ENCODE data around the gene CDK14.

GRCh38 chr7:90955641-90956207 is 359.6 kb downstream of the CDK14 start:
- no peak for TF ChIP-seq SIN3A (IDR thresholded peaks at IDR 0.05; ENCODE audit: borderline replicate concordance, insufficient read depth, low read length)
- TF ChIP-seq REST (IDR thresholded peaks at IDR 0.05; ENCODE audit: insufficient read depth in 1 of 2, low read depth in 2 of 2, low read length in 2 of 2) = no peak
- TF ChIP-seq TAF1 (IDR thresholded peaks at IDR 0.05; ENCODE audit: borderline replicate concordance, insufficient read depth, low read length) = no peak

Measured in PFSK-1 (cell line).